GM21381 (cell line): ENCODE results near the gene NTNG2.

ENCODE experiments used
- ATAC-seq: cut with Tn5 transposase; IDR thresholded peaks from one replicate; pipeline ENCODE4 v1.9.1; 2021; ENCODE audit warnings: mild to moderate bottlenecking, moderate library complexity; ENCODE audit not compliant: unreplicated experiment

Gene NTNG2

GRCh38 chr9:132146039-132146438 is 15.8 kb upstream of the NTNG2 start:
- no peak for ATAC-seq

DNA sequence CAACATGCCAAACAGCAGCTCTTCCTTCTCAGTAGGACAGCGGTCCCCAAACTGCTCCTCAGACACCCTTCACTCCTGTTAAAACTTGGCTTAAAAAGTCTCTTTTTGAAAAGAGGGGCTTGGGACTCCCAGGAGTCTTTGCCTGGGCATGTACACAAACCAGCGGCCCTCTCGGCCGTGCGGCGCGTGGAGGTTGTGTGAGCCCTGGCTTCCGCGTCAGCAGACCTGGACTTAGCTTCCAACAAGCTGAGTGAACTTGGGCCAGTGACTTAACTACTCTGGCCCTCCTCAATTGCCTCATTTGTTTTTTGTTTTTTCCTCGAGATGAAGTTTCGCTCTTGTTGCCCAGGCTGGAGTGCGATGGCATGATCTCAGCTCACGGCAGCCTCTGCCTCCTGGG is 15.3 kb upstream of the NTNG2 start:
- ATAC-seq: no peak

- no peak for ATAC-seq
Measured at GRCh38 chr9:132147331-132147730, 14.5 kb upstream of the NTNG2 start.

- no peak for ATAC-seq
Measured at GRCh38 chr9:132147839-132148238, 14.0 kb upstream of the NTNG2 start.

GRCh38 chr9:132150256-132150655 is 11.6 kb upstream of the NTNG2 start:
- no peak for ATAC-seq

- ATAC-seq: no peak
Measured at GRCh38 chr9:132151118-132151517, 10.7 kb upstream of the NTNG2 start.

GRCh38 chr9:132152231-132152630 is 9.6 kb upstream of the NTNG2 start:
- ATAC-seq: no peak

DNA sequence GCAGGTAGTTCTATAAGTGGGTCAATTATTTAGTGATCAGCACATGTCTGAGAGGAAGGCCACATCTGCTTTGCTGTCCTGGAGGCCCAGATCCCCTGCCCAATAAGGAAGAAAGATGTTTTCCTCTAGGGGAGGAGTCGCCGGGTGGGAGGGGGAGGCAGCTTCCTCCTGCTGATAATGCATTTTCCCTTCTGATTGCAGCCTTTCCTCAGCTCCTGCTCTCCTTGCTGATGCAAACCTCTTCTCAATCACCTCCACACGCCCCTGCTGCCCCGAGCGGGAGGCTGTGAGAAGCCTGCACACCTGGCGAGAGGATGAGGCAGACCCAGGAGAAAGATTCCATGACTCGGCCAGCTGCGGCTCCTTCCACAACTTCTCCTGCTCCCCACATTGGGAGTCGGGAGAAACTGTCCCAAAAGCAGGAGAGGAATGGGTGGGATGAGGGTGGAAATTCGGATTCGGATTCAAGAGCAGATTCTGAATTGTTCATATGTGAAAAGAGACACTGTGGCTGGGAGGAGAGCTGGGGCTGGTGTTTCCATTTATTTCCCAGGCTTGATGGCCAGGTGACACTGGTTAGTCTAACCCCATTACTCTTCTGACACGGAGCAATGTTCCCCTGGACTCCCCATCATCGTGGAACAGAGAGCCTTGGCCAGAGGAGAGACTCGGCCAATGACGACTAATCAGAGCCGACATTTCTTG is 6.8 kb upstream of the NTNG2 start:
- no peak for ATAC-seq

DNA sequence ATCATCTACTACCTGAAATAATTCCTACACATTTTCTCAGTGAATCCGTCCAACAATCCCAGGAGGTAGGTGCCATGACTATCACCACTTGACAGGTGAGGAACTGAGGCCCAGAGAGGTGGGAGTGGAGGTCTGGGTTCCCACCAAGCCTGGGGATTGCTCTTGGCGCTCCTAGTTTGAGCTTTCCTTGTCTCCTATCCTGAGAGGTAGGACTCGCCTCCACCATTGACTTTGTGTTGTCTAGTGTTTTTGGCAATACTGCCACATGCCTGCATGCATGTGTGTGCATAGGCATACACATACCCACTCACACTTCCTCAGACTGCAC is 6.3 kb upstream of the NTNG2 start:
- ATAC-seq: no peak

GRCh38 chr9:132156262-132156661 is 5.6 kb upstream of the NTNG2 start:
- ATAC-seq: no peak

GRCh38 chr9:132157347-132158116 is 4.3 kb upstream of the NTNG2 start:
- no peak for ATAC-seq

DNA sequence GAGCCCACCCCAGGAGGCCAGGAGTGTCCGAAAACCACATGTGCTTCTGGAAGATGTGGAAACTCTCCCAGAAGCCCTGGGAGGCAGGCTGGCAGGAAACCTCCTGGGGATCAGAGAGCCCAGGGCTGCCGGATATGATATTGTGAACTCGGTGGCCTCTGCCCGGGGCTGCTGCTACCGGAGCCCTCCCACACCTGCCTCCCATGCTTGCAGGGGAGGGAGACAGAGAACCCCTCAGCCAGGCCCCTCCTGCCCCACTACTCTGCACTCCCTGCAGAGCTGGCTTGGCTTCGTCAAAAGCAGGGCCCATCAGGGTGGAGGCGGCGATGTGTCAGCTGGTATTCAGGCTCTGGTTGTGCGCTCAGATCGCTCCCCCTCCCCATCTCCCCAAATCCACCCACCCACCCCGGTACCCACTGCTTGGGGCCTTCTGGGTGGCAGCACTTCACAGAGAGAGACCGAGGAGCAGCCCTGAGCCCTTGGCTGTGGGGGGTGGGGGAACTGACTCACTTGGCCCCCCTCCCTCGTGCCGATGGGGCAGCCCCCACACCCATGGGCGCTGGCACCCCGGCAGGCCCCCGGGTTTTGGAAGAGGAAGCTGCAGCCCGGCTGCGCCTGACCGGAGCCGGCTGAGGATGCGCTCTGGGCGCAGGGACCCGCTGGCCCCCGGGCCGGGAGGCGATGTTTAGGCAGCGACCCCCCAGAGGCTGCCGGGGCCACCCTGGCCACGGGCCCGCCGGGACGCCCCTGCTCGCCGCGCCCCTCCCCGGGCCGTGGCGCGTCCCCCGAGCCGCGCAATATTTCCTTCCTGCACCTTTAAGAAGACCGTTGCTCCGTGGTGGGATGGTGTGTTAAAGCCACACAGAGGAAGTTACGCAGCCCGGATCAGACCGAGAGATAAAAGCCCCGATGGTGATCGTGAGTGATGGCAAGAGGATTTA is 786 bp upstream of the NTNG2 start:
- ATAC-seq: no peak

GRCh38 chr9:132162764-132163456 is 1.1 kb downstream of the NTNG2 start:
- no peak for ATAC-seq

DNA sequence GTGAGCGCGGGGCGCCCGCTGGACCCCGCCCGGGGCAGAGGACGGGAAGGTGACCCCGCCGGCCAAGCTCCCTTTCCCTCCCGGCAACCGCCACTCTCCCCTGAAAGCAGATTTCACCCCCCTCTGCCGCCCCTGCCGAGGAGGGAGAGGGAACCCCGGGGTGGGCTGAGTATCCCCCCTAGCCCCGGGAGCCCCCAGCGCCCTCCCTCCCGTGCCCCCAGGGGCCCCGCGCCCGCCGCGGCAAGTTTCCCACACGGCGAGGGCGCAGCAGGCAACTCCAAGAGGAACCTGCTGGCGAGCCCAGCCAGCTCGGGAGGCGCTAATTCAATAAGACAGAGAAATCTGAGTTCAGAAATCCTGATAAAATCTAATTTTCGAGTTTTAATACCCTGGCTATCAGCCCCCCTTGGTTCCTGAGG is 1.6 kb downstream of the NTNG2 start:
- no peak for ATAC-seq

DNA sequence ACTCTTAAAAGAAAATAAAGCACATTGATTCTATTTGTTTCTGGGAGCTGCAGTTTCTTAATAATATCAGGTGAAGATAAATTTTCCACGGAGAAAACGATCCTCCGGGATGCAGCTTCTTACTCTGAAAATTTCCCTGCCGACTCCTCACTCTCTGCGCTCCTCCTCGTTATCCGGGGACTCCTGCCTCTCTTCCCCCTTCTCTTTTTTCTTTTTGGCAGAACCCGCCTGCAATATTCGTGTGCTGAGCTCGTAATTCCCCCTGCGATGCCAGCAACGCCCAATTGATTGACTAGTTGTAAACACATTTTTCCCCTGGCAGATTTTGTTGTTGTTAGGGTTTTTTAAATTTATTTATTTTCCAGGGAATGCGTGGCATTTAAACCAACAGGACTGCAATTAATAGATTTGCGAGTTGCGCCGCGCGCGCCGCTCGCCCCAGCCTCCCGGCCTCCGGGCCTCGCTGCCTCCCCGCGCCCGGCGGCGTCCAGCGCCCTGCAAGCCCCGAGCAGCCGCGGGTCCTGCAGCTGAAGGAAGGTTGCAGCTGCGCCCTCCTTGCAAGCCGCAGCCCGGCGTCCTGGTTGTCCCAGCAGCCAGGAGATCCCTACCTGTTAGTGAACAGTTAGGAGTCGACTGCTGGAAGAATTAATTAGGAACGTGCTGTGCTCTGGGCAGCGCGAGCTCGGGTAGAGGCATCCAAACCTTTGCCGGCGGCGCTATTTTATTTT is 2.2 kb downstream of the NTNG2 start:
- no peak for ATAC-seq

DNA sequence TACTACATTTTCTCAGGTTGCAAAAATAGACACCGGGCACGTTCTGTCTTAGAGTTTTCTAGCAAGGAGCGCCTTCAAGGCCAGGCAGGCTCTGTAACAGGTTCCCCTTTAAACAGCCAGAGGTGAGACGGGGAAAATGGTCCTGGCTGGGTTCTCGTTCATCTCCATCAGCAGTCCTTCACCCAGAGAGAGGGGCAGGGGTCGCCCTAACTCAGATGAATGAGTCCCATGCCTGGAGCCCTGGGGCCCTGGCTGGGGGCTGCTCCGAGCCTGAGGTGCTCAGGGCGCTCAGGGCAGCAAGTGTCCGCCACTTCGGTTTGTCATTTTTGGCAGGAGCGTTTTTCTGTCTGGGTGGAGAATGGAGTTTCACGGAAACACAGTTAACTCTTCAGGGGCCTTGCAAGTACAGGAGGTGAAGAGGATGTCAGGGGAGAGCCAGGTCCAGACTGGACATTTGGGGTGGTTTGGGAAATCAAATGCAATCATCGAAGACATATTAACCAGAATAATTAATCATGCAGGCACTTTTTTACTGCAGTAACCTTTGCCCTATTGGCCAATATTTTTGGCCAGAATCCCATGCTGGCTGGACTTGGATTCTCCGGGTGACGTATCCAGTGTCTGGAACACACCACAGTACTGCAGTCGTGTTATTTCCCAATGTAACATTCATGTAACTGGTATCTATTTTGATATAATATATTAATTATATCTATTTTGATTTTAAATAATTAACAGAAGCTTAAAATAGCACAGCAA is 2.9 kb downstream of the NTNG2 start:
- no peak for ATAC-seq

- ATAC-seq: no peak
Measured at GRCh38 chr9:132166599-132166998, 4.7 kb downstream of the NTNG2 start.

GRCh38 chr9:132167192-132167591 is 5.3 kb downstream of the NTNG2 start:
- no peak for ATAC-seq

GRCh38 chr9:132168347-132168746 is 6.5 kb downstream of the NTNG2 start:
- no peak for ATAC-seq

- no peak for ATAC-seq
Measured at GRCh38 chr9:132168851-132169250, 7.0 kb downstream of the NTNG2 start.
